K562 (cell line): ENCODE data around the gene SPARC. TPM values are rescaled to one million over a fixed set of nuclear protein-coding genes. Genes with fewer than 3 reads are reported as not detected.

ENCODE experiments used
- ATAC-seq: fragments of 200-7000 bp; cut with Tn5 transposase; 3 replicates; pipeline ENCODE4 v1.9.1; 2020; ENCODE audit warnings: moderate library complexity
- BruUV-seq: library from RNA; stranded (reverse); fragments of 400-500 nt; replicated peaks from 2 replicates; lab custom pipeline; 2021; lab: Mats Ljungman, UMichigan
- CTCF ChIA-PET: fragments of 300-600 bp; formaldehyde crosslinking; extraction: SDS; loops from one replicate; lab custom pipeline; 2021; ENCODE audit warnings: low intra/inter-chr PET ratio; lab: Yijun Ruan, JAX
- POLR2A ChIA-PET: fragments of 300-600, 350-650 bp; sonication (Branson Sonifier 250); formaldehyde crosslinking; extraction: SDS; loops from one replicate; lab custom pipeline; 2021; ENCODE audit warnings: antibody characterized with exemption, inconsistent platforms; lab: Yijun Ruan, JAX
- DNase-seq, 4 experiments: peaks; one replicate each; pipeline versions ENCODE4 v3.0.0 to v3.0.0-alpha.2; 2011 to 2018; ENCODE audit warnings: low spot score in 3 of 4, mixed read lengths in 3 of 4; ENCODE audit errors: extremely low read depth in 1 of 4
- FAIRE-seq: peaks from 2 replicates; lab custom pipeline; 2011; peaks lifted over from hg19 to GRCh38; lab: Jason Lieb, UNC
- H2AFZ ChIP-seq: 2 replicates; pipeline ENCODE4 v1.6.0; 2011; ENCODE audit warnings: low read depth, low read length, control low read depth, inconsistent platforms
- H3K27ac ChIP-seq: fragments of 200-600 bp; 3 replicates; pipeline ENCODE4 v1.8.0; 2011; ENCODE audit warnings: low read depth, mild to moderate bottlenecking, control low read depth, inconsistent platforms, low read length, moderate library complexity, mixed read lengths; ENCODE audit errors: extremely low read depth
- H3K27me3 ChIP-seq, 2 experiments: fragments of 300-600 bp in 1 of 2; 2 replicates in 1 of 2; 3 replicates in 1 of 2; pipeline versions ENCODE4 v1.6.0 to v1.8.0; 2011; ENCODE audit warnings: inconsistent platforms in 2 of 2, low read length in 2 of 2, mild to moderate bottlenecking in 1 of 2, mixed read lengths in 1 of 2, moderate library complexity in 1 of 2; ENCODE audit not compliant: control insufficient read depth in 2 of 2, insufficient read depth in 2 of 2
- H3K36me3 ChIP-seq: fragments of 300-600 bp; 3 replicates; pipeline ENCODE4 v1.8.0; 2011; ENCODE audit warnings: mild to moderate bottlenecking, low read length, inconsistent platforms; ENCODE audit not compliant: control insufficient read depth, insufficient read depth
- H3K4me1 ChIP-seq, 2 experiments: fragments of 200-600 bp in 1 of 2; replicated peaks in 1 of 2; 2 replicates in 1 of 2; 3 replicates in 1 of 2; pipeline versions ENCODE4 v1.5.1 to v1.8.0; 2011; ENCODE audit warnings: inconsistent platforms in 2 of 2, low read length in 2 of 2, mild to moderate bottlenecking in 1 of 2, mixed read lengths in 1 of 2, moderate library complexity in 1 of 2; ENCODE audit not compliant: control insufficient read depth in 2 of 2, insufficient read depth in 2 of 2
- H3K4me2 ChIP-seq: 2 replicates; pipeline ENCODE4 v1.6.1; 2011; ENCODE audit warnings: low read length, control low read depth, inconsistent platforms, mixed read lengths; ENCODE audit not compliant: insufficient read depth
- H3K4me3 ChIP-seq: fragments of 200-600 bp; sonication (generic), shearing (Covaris generic); 2 replicates; pipeline ENCODE4 v1.5.1; 2016; ENCODE audit warnings: control low read depth, inconsistent platforms
- H3K79me2 ChIP-seq: fragments of 200-600 bp; 3 replicates; pipeline ENCODE4 v1.8.0; 2011; ENCODE audit warnings: low read length, inconsistent platforms; ENCODE audit not compliant: control insufficient read depth, insufficient read depth
- H3K9ac ChIP-seq, 2 experiments: 2 replicates each; pipeline versions ENCODE4 v1.6.0 to v1.6.1; 2011; ENCODE audit warnings: low read depth in 2 of 2, low read length in 2 of 2, control low read depth in 1 of 2, inconsistent platforms in 1 of 2, mild to moderate bottlenecking in 1 of 2, mixed read lengths in 1 of 2; ENCODE audit not compliant: insufficient read depth in 1 of 2
- H3K9me1 ChIP-seq: one replicate; pipeline ENCODE4 v1.6.0; 2011; ENCODE audit warnings: inconsistent platforms, mild to moderate bottlenecking, low read length, moderate library complexity; ENCODE audit not compliant: control insufficient read depth, insufficient read depth
- H3K9me3 ChIP-seq: replicated peaks from 2 replicates; pipeline ENCODE4 v1.5.1; 2011; ENCODE audit warnings: low read depth, low read length, inconsistent platforms; ENCODE audit not compliant: control insufficient read depth, insufficient read depth
- H4K20me1 ChIP-seq: replicated peaks from 2 replicates; pipeline ENCODE4 v1.6.1; 2011; ENCODE audit warnings: low read length, inconsistent platforms, mixed read lengths; ENCODE audit not compliant: control insufficient read depth, insufficient read depth
- HCFC1 ChIP-seq: IDR thresholded peaks from 2 replicates; pipeline ENCODE4 v1.6.1; 2012; ENCODE audit warnings: low read depth, low read length, improper control_type of control experiment
- POLR2AphosphoS5 ChIP-seq: IDR thresholded peaks from 2 replicates; pipeline ENCODE4 v1.6.1; 2011; ENCODE audit warnings: mild to moderate bottlenecking, low read depth, low read length, moderate library complexity; ENCODE audit not compliant: control insufficient read depth, insufficient read depth
- ZNF316 ChIP-seq: fragments of 450-650 bp; IDR thresholded peaks from 2 replicates; pipeline ENCODE4 v1.6.1; 2016
- in situ Hi-C: fragments of 300-500 bp; cut with MboI; formaldehyde crosslinking; loops from 4 replicates; pipeline ENCODE4 v1.15.0; 2018; ENCODE audit warnings: inconsistent platforms, mixed read lengths
- intact Hi-C: fragments of 100-400 bp; cut with micrococcal nuclease; formaldehyde crosslinking; loops from 2 replicates; pipeline ENCODE4 v1.14.2; 2022
- polyA plus RNA-seq, 8 experiments: library from polyadenylated mRNA; depleted of rRNA in 4 of 8; stranded (reverse) in 5 of 8; unstranded in 3 of 8; fragments of >200 nt; fragmentation: Nextera tagmentation in 2 of 8; fragmentation: Illumina TruSeq in 1 of 8; extraction: Ambion mirVana in 2 of 8; extraction: Trizol in 1 of 8; gene quantifications; 2 replicates each; pipeline versions ENCODE4 v1.2.1 to v1.2.3, GENCODE V29; 2011 to 2014; ENCODE audit warnings: inconsistent platforms in 1 of 8, missing spikeins in 1 of 8
- total RNA-seq, 7 experiments: library from RNA; depleted of rRNA in 6 of 7; stranded (reverse); fragments of >200 nt in 6 of 7; fragmentation: Illumina TruSeq in 2 of 7; extraction: Trizol in 2 of 7; gene quantifications; 2 replicates each; pipeline versions ENCODE4 v1.2.1 to v1.2.3, GENCODE V29; 2011 to 2021; ENCODE audit warnings: low replicate concordance in 1 of 7

The SPARC gene
- total and polyA plus RNA-seq, 9 of the 15 experiments (the other 6 are each of a cell fraction or from before 2014, with no cell fraction given): 6.1 to 35.6 (median 12.2) TPM

- no TSS peak for BruUV-seq
- H3K27ac ChIP-seq: no peak overlapping the region
- peaks cover 7% of the 10 kb centered on the region in 2 experiments; a peak in 4 of 5 replicates for H3K4me1 ChIP-seq
- intact Hi-C loops: no loop called here
- in situ Hi-C loops: no loop called here
- FAIRE-seq: no peak
- no peak for ATAC-seq
- H4K20me1 ChIP-seq: no peaks in the 10 kb centered on the region
- CTCF ChIA-PET: no interaction called here
- POLR2A ChIA-PET: no interaction called here
- H3K9me3 ChIP-seq: no peaks in the 10 kb centered on the region
- no peak for DNase-seq
- no peak for TF ChIP-seq ZNF316
- H3K27me3 ChIP-seq: no peaks in the 10 kb centered on the region; a peak in 1 of 5 replicates
- H3K36me3 ChIP-seq: no peaks in the 10 kb centered on the region
- no peaks in the 10 kb centered on the region for H3K9me1 ChIP-seq
- H3K9ac ChIP-seq: no peak overlapping the region
- H3K4me2 ChIP-seq: no peak overlapping the region
- H3K4me3 ChIP-seq: no peak overlapping the region
- H3K79me2 ChIP-seq: no peaks in the 10 kb centered on the region
- no peak overlapping the region for H2AFZ ChIP-seq
Measured at GRCh38 chr5:151722546-151722945, 35.8 kb upstream of the SPARC start.

- Histone ChIP-seq H3K9me3 (no peaks in the 10 kb centered on the region), H2AFZ (no peak overlapping the region), H4K20me1 (no peaks in the 10 kb centered on the region), H3K4me2 (no peak overlapping the region), H3K27ac (no peak overlapping the region), H3K27me3 (no peaks in the 10 kb centered on the region; a peak in 1 of 5 replicates), H3K4me1 (peaks cover 7% of the 10 kb centered on the region in 2 experiments; a peak in 4 of 5 replicates), H3K4me3 (no peak overlapping the region), H3K9me1 (no peaks in the 10 kb centered on the region), H3K9ac (no peak overlapping the region), H3K79me2 (no peaks in the 10 kb centered on the region), H3K36me3 (no peaks in the 10 kb centered on the region)
- intact Hi-C loops (no loop called here), in situ Hi-C loops (no loop called here)
- POLR2A ChIA-PET: interaction anchor here (0.6 kb wide), 1 partner anchor 33 kb away, joined by 4 read pairs; no protein-coding TSS in a partner anchor
- DNase-seq (no peak), ATAC-seq (no peak), FAIRE-seq (peak; percentile 19)
- BruUV-seq: no TSS peak
- TF ChIP-seq HCFC1 (peak; percentile 50; the same call in 1 of the 2 replicates), POLR2AphosphoS5 (no peak)
- CTCF ChIA-PET: no interaction called here
Measured at GRCh38 chr5:151721812-151722391, 35.2 kb upstream of the SPARC start.
